Measurements from ENCODE around the gene CCDC57.

The CCDC57 gene

DNA sequence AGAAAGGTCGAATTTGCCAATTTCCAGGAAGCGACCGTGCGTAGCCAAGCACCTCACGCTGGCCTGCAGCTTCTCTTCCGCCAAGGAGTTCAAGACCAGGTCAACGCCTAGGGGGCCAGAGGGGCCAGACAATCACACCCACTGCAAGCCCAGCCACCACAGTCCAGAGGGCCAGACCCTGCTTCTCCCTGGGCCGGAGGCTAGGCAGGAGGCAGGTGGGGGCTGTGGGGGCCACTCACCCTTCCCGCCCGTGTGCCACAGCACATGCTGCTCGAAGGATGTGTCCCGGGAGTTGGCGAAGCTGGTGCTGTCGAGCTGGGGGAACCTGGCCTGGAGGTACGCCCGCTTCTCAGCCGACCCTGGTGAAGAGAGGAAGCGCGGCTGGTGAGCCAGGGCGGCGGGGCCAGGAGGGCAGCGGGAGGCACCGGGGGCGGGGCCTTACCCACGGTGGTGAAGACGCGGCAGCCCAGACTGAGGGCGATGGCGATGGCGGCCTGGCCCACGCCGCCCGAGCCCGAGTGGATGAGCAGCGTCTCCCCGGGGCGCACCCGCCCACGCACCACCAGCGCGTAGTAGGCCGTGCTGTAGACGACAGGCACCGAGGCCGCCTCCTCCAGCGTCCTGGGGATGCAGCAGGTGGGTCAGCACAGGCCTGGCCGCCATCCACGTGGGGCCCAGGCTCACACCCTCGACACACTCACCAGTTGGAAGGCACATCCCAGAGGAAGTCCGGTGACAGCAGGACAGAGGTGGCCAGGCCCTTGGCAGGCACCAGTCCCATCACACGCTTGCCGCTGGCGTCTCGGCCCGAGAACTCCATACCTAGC, 128.9 kb downstream of the CCDC57 start:
- TF ChIP-seq SIN3A (IDR thresholded peaks at IDR 0.05; ENCODE audit: borderline replicate concordance, insufficient read depth, low read length) = no peak
- no peak for TF ChIP-seq REST (IDR thresholded peaks at IDR 0.05; ENCODE audit: insufficient read depth in 1 of 2, low read depth in 2 of 2, low read length in 2 of 2)
- TF ChIP-seq TAF1 (IDR thresholded peaks at IDR 0.05; ENCODE audit: borderline replicate concordance, insufficient read depth, low read length) = no peak
- no peak for TF ChIP-seq FOXP2 (optimal IDR thresholded peaks at IDR 0.05; ENCODE audit: borderline replicate concordance, extremely low read depth, extremely low read length, insufficient read depth)
- no peak for TF ChIP-seq POLR2AphosphoS5 (IDR thresholded peaks at IDR 0.05; ENCODE audit: low read depth, low read length)

DNA sequence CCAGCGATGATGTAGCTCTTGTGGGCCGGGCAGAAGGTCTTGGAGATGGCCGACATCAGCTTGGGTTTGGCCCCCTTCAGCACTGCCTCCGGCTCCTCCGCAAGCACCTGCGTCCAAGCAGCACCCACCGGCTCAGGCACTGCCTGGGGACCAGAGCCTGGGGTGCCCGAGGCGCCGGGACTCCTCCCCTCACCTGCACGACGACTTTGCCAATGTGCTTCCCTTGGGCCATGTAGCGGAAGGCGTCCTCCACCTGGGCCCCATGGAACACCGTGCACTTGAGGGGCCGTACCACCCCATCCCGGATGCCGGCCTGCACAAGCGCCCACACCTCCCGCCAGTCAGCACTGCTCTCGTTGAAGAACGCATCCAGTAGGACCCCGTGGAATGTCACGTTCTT, 129.6 kb downstream of the CCDC57 start:
- no peak for TF ChIP-seq REST (IDR thresholded peaks at IDR 0.05; ENCODE audit: insufficient read depth in 1 of 2, low read depth in 2 of 2, low read length in 2 of 2)
- TF ChIP-seq SIN3A (IDR thresholded peaks at IDR 0.05; ENCODE audit: borderline replicate concordance, insufficient read depth, low read length) = no peak
- no peak for TF ChIP-seq FOXP2 (optimal IDR thresholded peaks at IDR 0.05; ENCODE audit: borderline replicate concordance, extremely low read depth, extremely low read length, insufficient read depth)
- no peak for TF ChIP-seq POLR2AphosphoS5 (IDR thresholded peaks at IDR 0.05; ENCODE audit: low read depth, low read length)

GRCh38 chr17:82082456-82082855, 130.2 kb downstream of the CCDC57 start:
- TF ChIP-seq TAF1 (IDR thresholded peaks at IDR 0.05; ENCODE audit: borderline replicate concordance, insufficient read depth, low read length) (no peak), REST (IDR thresholded peaks at IDR 0.05; ENCODE audit: insufficient read depth in 1 of 2, low read depth in 2 of 2, low read length in 2 of 2) (no peak), FOXP2 (optimal IDR thresholded peaks at IDR 0.05; ENCODE audit: borderline replicate concordance, extremely low read depth, extremely low read length, insufficient read depth) (no peak)

DNA sequence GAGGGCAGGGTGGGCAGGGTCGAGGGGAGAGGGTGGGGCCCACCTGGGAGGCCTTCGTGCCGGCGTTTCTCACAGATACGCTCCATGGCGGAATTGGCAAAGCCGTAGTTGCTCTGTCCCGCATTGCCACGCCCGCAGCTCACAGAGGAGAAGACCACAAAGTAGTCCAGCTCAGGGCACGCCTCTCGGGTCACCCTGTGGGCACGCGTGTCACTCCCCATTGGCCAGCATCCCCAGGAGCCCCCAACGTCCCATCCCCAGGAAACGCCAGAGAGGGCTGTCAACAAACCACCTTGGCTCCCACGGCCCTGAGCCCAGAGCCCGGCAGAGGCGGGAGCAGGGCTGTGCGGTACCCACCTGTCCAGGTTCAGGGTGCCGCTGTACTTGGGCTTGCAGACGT, 130.7 kb downstream of the CCDC57 start:
- TF ChIP-seq FOXP2 (optimal IDR thresholded peaks at IDR 0.05; ENCODE audit: borderline replicate concordance, extremely low read depth, extremely low read length, insufficient read depth) = no peak

GRCh38 chr17:82081546-82081945, 131.1 kb downstream of the CCDC57 start:
- TF ChIP-seq TAF1 (IDR thresholded peaks at IDR 0.05; ENCODE audit: borderline replicate concordance, insufficient read depth, low read length) (no peak), POLR2AphosphoS5 (IDR thresholded peaks at IDR 0.05; ENCODE audit: low read depth, low read length) (no peak; the same call in 1 of the 2 replicates), SIN3A (IDR thresholded peaks at IDR 0.05; ENCODE audit: borderline replicate concordance, insufficient read depth, low read length) (no peak), REST (IDR thresholded peaks at IDR 0.05; ENCODE audit: insufficient read depth in 1 of 2, low read depth in 2 of 2, low read length in 2 of 2) (no peak), FOXP2 (optimal IDR thresholded peaks at IDR 0.05; ENCODE audit: borderline replicate concordance, extremely low read depth, extremely low read length, insufficient read depth) (no peak)

Data from PFSK-1 (cell line).